Spleen (tissue), 7 donors: ENCODE measurements around the gene SLC5A11.

Experiments used
- POLR2A ChIP-seq, 3 donors: fragments of 450-650 bp; IDR thresholded peaks; one replicate each; pipeline ENCODE4 v1.5.1; 2017; ENCODE audit warnings: antibody characterized with exemption in 3 of 3, mild to moderate bottlenecking in 1 of 3
- POLR2AphosphoS5 ChIP-seq, 3 donors: sonication (generic); formaldehyde crosslinking; IDR thresholded peaks; one replicate each; pipeline ENCODE4 v1.5.1; 2017; ENCODE audit warnings: antibody characterized with exemption in 3 of 3
- TF ChIP-seq, protein P1 (sequence below), 11 experiments: fragments of 200-600 bp in 7 of 11; fragments of 450-650 bp in 4 of 11; sonication (generic) in 4 of 11; IDR thresholded peaks in 8 of 11; conservative IDR thresholded peaks in 3 of 11; 1 replicate in 7 of 11; 2 replicates in 4 of 11; pipeline versions ENCODE4 v1.4.0 to v1.8.0; 2016 to 2021; ENCODE audit warnings: antibody characterized with exemption in 11 of 11, inconsistent platforms in 4 of 11, mild to moderate bottlenecking in 1 of 11
- donor health status: DM: no; HTN: no; CAD: no; lungs with moderate emphysema.
- donor health status: DM: no; HTN: no; CAD: no.
- donor health status: DM: no; HTN: no; CAD: no.

DNA sequence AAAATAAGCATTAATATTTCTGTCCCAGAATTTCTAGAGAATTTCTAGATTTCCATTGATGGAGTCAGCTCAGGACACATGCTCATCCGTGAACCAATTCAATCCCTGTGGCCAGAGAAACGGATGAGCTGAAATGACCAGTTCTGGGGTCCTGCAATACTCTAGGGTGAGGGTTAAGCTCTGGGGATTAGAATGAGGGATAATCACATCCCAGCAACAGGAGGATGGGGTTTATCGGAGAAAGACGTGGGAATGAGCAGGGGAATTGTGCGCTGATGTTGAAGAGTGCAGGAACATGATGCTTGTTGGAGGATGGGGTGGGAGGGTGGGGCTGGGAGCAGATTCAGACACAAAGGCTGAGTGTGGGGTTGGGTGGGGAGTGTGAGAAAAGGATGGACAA is 64.1 kb downstream of the SLC5A11 start:
- TF ChIP-seq, protein P1, sequence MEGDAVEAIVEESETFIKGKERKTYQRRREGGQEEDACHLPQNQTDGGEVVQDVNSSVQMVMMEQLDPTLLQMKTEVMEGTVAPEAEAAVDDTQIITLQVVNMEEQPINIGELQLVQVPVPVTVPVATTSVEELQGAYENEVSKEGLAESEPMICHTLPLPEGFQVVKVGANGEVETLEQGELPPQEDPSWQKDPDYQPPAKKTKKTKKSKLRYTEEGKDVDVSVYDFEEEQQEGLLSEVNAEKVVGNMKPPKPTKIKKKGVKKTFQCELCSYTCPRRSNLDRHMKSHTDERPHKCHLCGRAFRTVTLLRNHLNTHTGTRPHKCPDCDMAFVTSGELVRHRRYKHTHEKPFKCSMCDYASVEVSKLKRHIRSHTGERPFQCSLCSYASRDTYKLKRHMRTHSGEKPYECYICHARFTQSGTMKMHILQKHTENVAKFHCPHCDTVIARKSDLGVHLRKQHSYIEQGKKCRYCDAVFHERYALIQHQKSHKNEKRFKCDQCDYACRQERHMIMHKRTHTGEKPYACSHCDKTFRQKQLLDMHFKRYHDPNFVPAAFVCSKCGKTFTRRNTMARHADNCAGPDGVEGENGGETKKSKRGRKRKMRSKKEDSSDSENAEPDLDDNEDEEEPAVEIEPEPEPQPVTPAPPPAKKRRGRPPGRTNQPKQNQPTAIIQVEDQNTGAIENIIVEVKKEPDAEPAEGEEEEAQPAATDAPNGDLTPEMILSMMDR (IDR thresholded peaks at IDR 0.05 in 8 of 11, conservative IDR thresholded peaks at IDR 0.05 in 3 of 11): no peak
- TF ChIP-seq POLR2A (IDR thresholded peaks at IDR 0.05): no peak
- no peak for TF ChIP-seq POLR2AphosphoS5 (IDR thresholded peaks at IDR 0.05)
